GM23338 (cell line): ENCODE data around the gene GALK1. TPM values are rescaled to one million over a fixed set of nuclear protein-coding genes. Genes with fewer than 3 reads are reported as not detected.

Source experiments
- ATAC-seq: fragments of 200-7000 bp; cut with Tn5 transposase; 3 replicates; pipeline ENCODE4 v1.9.1; 2020
- DNase-seq: peaks from one replicate; pipeline ENCODE4 v3.0.0-alpha.2; 2015; ENCODE audit warnings: low spot score
- H2AFZ ChIP-seq: fragments of 200-600 bp; sonication (generic); 2 replicates; pipeline ENCODE4 v1.8.0; 2016; ENCODE audit warnings: antibody characterized with exemption, mild to moderate bottlenecking, moderate library complexity
- H3F3A ChIP-seq: fragments of 200-600 bp; sonication (generic); replicated peaks from 2 replicates; pipeline ENCODE4 v1.8.0; 2017; ENCODE audit warnings: antibody characterized with exemption, mixed run types, low read depth
- H3K27ac ChIP-seq: fragments of 200-600 bp; sonication (generic); 2 replicates; pipeline ENCODE4 v1.6.1; 2016; ENCODE audit warnings: low read depth
- H3K27me3 ChIP-seq: fragments of 200-600 bp; sonication (generic); 2 replicates; pipeline ENCODE4 v1.8.0; 2016; ENCODE audit warnings: mild to moderate bottlenecking, mixed run types, moderate library complexity; ENCODE audit not compliant: insufficient read depth
- H3K36me3 ChIP-seq: fragments of 200-600 bp; sonication (generic); 2 replicates; pipeline ENCODE4 v1.8.0; 2016; ENCODE audit warnings: mild to moderate bottlenecking; ENCODE audit not compliant: insufficient read depth
- H3K4me1 ChIP-seq: fragments of 200-600 bp; sonication (generic); 2 replicates; pipeline ENCODE4 v1.8.0; 2016; ENCODE audit warnings: mild to moderate bottlenecking, moderate library complexity; ENCODE audit not compliant: insufficient read depth
- H3K4me2 ChIP-seq: fragments of 200-600 bp; sonication (generic); 2 replicates; pipeline ENCODE4 v1.7.1; 2017; ENCODE audit warnings: mixed run types
- H3K4me3 ChIP-seq: fragments of 200-600 bp; sonication (generic); 2 replicates; pipeline ENCODE4 v1.6.1; 2016; ENCODE audit warnings: mixed run types
- H3K79me2 ChIP-seq: fragments of 200-600 bp; sonication (generic); replicated peaks from 2 replicates; pipeline ENCODE4 v1.8.0; 2017; ENCODE audit warnings: mild to moderate bottlenecking; ENCODE audit not compliant: insufficient read depth
- H3K9me2 ChIP-seq: fragments of 200-600 bp; sonication (generic); 2 replicates; pipeline ENCODE4 v1.8.0; 2017; ENCODE audit not compliant: insufficient read depth
- H4K20me1 ChIP-seq: fragments of 200-600 bp; sonication (generic); replicated peaks from 2 replicates; pipeline ENCODE4 v1.8.0; 2017; ENCODE audit warnings: mild to moderate bottlenecking; ENCODE audit not compliant: insufficient read depth
- H3K27ac Mint-ChIP-seq: 2 replicates; pipeline ENCODE4 v1.8.0; 2020; ENCODE audit warnings: inconsistent platforms, mild to moderate bottlenecking, moderate library complexity, mixed read lengths
- H3K27me3 Mint-ChIP-seq: 3 replicates; pipeline ENCODE4 v1.8.0; 2022; ENCODE audit warnings: low read depth, mild to moderate bottlenecking, moderate library complexity, mixed read lengths, inconsistent platforms; ENCODE audit not compliant: insufficient read depth, poor library complexity
- H3K36me3 Mint-ChIP-seq: 3 replicates; pipeline ENCODE4 v1.8.0; 2021; ENCODE audit warnings: low read depth, mild to moderate bottlenecking, inconsistent platforms, moderate library complexity, mixed read lengths
- H3K4me1 Mint-ChIP-seq: 3 replicates; pipeline ENCODE4 v1.8.0; 2020; ENCODE audit warnings: mild to moderate bottlenecking, inconsistent platforms, mixed read lengths
- H3K4me3 Mint-ChIP-seq: 3 replicates; pipeline ENCODE4 v1.8.0; 2021; ENCODE audit warnings: moderate library complexity, mild to moderate bottlenecking, inconsistent platforms, mixed read lengths
- H3K9me3 Mint-ChIP-seq: 3 replicates; pipeline ENCODE4 v1.8.0; 2020; ENCODE audit warnings: moderate library complexity, mild to moderate bottlenecking, inconsistent platforms, mixed read lengths
- CREB1 ChIP-seq: fragments of 250-450 bp; sonication (Bioruptor Pico); IDR thresholded peaks from 2 replicates; pipeline ENCODE4 v1.5.0; 2020; ENCODE audit warnings: low read depth, mild to moderate bottlenecking, moderate library complexity
- EZH2 ChIP-seq: fragments of 200-600 bp; sonication (generic); IDR thresholded peaks from one replicate; pipeline ENCODE4 v1.8.0; 2017; ENCODE audit warnings: antibody characterized with exemption, mild to moderate bottlenecking, low read depth; ENCODE audit not compliant: unreplicated experiment
- EZH2phosphoT487 ChIP-seq: fragments of 200-600 bp; sonication (generic); IDR thresholded peaks from one replicate; pipeline ENCODE4 v1.8.1; 2018; ENCODE audit warnings: antibody characterized with exemption; ENCODE audit not compliant: unreplicated experiment
- JUNB ChIP-seq: IDR thresholded peaks from one replicate; pipeline ENCODE4 v1.6.1; 2016; ENCODE audit warnings: antibody characterized with exemption; ENCODE audit not compliant: unreplicated experiment
- NANOG ChIP-seq: IDR thresholded peaks from 2 replicates; pipeline ENCODE4 v1.6.1; 2016; ENCODE audit warnings: antibody characterized with exemption, borderline replicate concordance
- POLR2AphosphoS5 ChIP-seq: IDR thresholded peaks from 2 replicates; pipeline ENCODE4 v1.6.1; 2016; ENCODE audit warnings: antibody characterized with exemption, low read depth
- STAT1 ChIP-seq: IDR thresholded peaks from one replicate; pipeline ENCODE4 v1.6.1; 2016; ENCODE audit warnings: antibody characterized with exemption; ENCODE audit not compliant: unreplicated experiment
- ZNF114 ChIP-seq: fragments of 250-450 bp; sonication (Bioruptor Pico); IDR thresholded peaks from 2 replicates; pipeline ENCODE4 v1.5.0; 2020; ENCODE audit warnings: mild to moderate bottlenecking, moderate library complexity
- ZNF331 ChIP-seq: fragments of 250-450 bp; sonication (Bioruptor Pico); IDR thresholded peaks from 2 replicates; pipeline ENCODE4 v1.5.0; 2020; ENCODE audit warnings: low read depth, mild to moderate bottlenecking, moderate library complexity
- polyA plus RNA-seq: library from polyadenylated mRNA; unstranded; fragments of >200 nt; fragmentation: Nextera tagmentation; extraction: Ambion mirVana; gene quantifications from 2 replicates; pipeline ENCODE4 v1.2.1, GENCODE V29; 2016
- total RNA-seq: library from RNA; depleted of rRNA; stranded (reverse); fragments of >200 nt; shearing (Covaris generic); gene quantifications from 2 replicates; pipeline ENCODE4 v1.2.3, GENCODE V29; 2014
- TF ChIP-seq, protein P1 (sequence below): fragments of 250-450 bp; sonication (Bioruptor Pico); IDR thresholded peaks from 2 replicates; pipeline ENCODE4 v1.5.0; 2020; ENCODE audit warnings: mild to moderate bottlenecking, moderate library complexity
- TF ChIP-seq, protein P2 (sequence below), 2 experiments: fragments of 200-600 bp in 1 of 2; sonication (generic) in 1 of 2; conservative IDR thresholded peaks; 2 replicates each; pipeline versions ENCODE4 v1.5.1 to v1.6.1; 2016 to 2017; ENCODE audit warnings: antibody characterized with exemption in 2 of 2, low read depth in 2 of 2, mild to moderate bottlenecking in 2 of 2, moderate library complexity in 1 of 2
- TF ChIP-seq, protein P3 (sequence below): IDR thresholded peaks from 2 replicates; pipeline ENCODE4 v1.6.1; 2016; ENCODE audit warnings: antibody characterized with exemption
- TF ChIP-seq, protein P4 (sequence below): IDR thresholded peaks from one replicate; pipeline ENCODE4 v1.6.1; 2018; ENCODE audit warnings: antibody characterized with exemption; ENCODE audit not compliant: unreplicated experiment

Gene GALK1
- total and polyA plus RNA-seq, 2 experiments from 2014 or later = 30.5 to 31.7 TPM

DNA sequence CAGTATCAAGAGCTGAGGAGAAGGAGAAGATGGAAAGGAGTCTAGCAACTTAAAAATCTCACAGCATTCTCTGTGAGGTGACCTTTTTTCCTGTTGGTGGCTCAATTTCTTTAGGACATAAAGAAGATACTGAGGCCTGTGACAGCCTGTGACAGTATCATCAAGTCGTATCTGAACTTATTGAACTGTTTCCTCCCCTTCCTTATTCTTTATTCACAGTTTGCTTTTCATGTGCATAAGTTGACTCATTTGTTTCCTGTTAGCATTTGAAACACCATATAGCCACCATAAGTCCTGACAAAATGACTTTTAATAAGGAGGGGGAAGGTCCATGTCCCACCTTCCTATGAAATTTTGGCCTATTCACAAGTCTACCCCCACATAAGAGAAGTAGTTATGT is 28.5 kb upstream of the GALK1 start:
- no peaks in the 10 kb centered on the region for H3K27me3 ChIP-seq
- Mint-ChIP-seq H3K27me3 (no peaks in the 10 kb centered on the region), H3K4me1 (no peaks in the 10 kb centered on the region), H3K27ac (no peak overlapping the region), H3K9me3 (no peaks in the 10 kb centered on the region), H3K4me3 (no peak overlapping the region), H3K36me3 (peaks cover 43% of the 10 kb centered on the region)
- TF ChIP-seq CREB1 (CRISPR knock-in tag) (no peak), ZNF331 (CRISPR knock-in tag) (no peak), ZNF114 (no peak), NANOG (no peak), STAT1 (no peak), EZH2 (no peak), JUNB (no peak), POLR2AphosphoS5 (no peak), EZH2phosphoT487 (no peak)
- TF ChIP-seq, protein P1, sequence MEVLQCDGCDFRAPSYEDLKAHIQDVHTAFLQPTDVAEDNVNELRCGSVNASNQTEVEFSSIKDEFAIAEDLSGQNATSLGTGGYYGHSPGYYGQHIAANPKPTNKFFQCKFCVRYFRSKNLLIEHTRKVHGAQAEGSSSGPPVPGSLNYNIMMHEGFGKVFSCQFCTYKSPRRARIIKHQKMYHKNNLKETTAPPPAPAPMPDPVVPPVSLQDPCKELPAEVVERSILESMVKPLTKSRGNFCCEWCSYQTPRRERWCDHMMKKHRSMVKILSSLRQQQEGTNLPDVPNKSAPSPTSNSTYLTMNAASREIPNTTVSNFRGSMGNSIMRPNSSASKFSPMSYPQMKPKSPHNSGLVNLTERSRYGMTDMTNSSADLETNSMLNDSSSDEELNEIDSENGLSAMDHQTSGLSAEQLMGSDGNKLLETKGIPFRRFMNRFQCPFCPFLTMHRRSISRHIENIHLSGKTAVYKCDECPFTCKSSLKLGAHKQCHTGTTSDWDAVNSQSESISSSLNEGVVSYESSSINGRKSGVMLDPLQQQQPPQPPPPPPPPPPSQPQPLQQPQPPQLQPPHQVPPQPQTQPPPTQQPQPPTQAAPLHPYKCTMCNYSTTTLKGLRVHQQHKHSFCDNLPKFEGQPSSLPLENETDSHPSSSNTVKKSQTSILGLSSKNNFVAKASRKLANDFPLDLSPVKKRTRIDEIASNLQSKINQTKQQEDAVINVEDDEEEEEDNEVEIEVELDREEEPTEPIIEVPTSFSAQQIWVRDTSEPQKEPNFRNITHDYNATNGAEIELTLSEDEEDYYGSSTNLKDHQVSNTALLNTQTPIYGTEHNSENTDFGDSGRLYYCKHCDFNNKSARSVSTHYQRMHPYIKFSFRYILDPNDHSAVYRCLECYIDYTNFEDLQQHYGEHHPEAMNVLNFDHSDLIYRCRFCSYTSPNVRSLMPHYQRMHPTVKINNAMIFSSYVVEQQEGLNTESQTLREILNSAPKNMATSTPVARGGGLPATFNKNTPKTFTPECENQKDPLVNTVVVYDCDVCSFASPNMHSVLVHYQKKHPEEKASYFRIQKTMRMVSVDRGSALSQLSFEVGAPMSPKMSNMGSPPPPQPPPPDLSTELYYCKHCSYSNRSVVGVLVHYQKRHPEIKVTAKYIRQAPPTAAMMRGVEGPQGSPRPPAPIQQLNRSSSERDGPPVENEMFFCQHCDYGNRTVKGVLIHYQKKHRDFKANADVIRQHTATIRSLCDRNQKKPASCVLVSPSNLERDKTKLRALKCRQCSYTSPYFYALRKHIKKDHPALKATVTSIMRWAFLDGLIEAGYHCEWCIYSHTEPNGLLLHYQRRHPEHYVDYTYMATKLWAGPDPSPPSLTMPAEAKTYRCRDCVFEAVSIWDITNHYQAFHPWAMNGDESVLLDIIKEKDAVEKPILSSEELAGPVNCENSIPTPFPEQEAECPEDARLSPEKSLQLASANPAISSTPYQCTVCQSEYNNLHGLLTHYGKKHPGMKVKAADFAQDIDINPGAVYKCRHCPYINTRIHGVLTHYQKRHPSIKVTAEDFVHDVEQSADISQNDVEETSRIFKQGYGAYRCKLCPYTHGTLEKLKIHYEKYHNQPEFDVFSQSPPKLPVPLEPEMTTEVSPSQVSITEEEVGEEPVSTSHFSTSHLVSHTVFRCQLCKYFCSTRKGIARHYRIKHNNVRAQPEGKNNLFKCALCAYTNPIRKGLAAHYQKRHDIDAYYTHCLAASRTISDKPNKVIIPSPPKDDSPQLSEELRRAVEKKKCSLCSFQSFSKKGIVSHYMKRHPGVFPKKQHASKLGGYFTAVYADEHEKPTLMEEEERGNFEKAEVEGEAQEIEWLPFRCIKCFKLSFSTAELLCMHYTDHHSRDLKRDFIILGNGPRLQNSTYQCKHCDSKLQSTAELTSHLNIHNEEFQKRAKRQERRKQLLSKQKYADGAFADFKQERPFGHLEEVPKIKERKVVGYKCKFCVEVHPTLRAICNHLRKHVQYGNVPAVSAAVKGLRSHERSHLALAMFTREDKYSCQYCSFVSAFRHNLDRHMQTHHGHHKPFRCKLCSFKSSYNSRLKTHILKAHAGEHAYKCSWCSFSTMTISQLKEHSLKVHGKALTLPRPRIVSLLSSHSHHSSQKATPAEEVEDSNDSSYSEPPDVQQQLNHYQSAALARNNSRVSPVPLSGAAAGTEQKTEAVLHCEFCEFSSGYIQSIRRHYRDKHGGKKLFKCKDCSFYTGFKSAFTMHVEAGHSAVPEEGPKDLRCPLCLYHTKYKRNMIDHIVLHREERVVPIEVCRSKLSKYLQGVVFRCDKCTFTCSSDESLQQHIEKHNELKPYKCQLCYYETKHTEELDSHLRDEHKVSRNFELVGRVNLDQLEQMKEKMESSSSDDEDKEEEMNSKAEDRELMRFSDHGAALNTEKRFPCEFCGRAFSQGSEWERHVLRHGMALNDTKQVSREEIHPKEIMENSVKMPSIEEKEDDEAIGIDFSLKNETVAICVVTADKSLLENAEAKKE (CRISPR knock-in tag) = no peak
- TF ChIP-seq, protein P2, sequence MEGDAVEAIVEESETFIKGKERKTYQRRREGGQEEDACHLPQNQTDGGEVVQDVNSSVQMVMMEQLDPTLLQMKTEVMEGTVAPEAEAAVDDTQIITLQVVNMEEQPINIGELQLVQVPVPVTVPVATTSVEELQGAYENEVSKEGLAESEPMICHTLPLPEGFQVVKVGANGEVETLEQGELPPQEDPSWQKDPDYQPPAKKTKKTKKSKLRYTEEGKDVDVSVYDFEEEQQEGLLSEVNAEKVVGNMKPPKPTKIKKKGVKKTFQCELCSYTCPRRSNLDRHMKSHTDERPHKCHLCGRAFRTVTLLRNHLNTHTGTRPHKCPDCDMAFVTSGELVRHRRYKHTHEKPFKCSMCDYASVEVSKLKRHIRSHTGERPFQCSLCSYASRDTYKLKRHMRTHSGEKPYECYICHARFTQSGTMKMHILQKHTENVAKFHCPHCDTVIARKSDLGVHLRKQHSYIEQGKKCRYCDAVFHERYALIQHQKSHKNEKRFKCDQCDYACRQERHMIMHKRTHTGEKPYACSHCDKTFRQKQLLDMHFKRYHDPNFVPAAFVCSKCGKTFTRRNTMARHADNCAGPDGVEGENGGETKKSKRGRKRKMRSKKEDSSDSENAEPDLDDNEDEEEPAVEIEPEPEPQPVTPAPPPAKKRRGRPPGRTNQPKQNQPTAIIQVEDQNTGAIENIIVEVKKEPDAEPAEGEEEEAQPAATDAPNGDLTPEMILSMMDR (conservative IDR thresholded peaks at IDR 0.05; ENCODE audit: low read depth in 2 of 2) = no peak
- TF ChIP-seq, protein P3, sequence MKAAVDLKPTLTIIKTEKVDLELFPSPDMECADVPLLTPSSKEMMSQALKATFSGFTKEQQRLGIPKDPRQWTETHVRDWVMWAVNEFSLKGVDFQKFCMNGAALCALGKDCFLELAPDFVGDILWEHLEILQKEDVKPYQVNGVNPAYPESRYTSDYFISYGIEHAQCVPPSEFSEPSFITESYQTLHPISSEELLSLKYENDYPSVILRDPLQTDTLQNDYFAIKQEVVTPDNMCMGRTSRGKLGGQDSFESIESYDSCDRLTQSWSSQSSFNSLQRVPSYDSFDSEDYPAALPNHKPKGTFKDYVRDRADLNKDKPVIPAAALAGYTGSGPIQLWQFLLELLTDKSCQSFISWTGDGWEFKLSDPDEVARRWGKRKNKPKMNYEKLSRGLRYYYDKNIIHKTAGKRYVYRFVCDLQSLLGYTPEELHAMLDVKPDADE = no peak
- TF ChIP-seq, protein P4, sequence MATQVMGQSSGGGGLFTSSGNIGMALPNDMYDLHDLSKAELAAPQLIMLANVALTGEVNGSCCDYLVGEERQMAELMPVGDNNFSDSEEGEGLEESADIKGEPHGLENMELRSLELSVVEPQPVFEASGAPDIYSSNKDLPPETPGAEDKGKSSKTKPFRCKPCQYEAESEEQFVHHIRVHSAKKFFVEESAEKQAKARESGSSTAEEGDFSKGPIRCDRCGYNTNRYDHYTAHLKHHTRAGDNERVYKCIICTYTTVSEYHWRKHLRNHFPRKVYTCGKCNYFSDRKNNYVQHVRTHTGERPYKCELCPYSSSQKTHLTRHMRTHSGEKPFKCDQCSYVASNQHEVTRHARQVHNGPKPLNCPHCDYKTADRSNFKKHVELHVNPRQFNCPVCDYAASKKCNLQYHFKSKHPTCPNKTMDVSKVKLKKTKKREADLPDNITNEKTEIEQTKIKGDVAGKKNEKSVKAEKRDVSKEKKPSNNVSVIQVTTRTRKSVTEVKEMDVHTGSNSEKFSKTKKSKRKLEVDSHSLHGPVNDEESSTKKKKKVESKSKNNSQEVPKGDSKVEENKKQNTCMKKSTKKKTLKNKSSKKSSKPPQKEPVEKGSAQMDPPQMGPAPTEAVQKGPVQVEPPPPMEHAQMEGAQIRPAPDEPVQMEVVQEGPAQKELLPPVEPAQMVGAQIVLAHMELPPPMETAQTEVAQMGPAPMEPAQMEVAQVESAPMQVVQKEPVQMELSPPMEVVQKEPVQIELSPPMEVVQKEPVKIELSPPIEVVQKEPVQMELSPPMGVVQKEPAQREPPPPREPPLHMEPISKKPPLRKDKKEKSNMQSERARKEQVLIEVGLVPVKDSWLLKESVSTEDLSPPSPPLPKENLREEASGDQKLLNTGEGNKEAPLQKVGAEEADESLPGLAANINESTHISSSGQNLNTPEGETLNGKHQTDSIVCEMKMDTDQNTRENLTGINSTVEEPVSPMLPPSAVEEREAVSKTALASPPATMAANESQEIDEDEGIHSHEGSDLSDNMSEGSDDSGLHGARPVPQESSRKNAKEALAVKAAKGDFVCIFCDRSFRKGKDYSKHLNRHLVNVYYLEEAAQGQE = no peak
- peaks cover 21% of the 10 kb centered on the region; the same call in 1 of the 2 replicates for H3K36me3 ChIP-seq
- H3K27ac ChIP-seq = no peak overlapping the region
- no peak overlapping the region for H3K4me3 ChIP-seq
- DNase-seq (no peak), ATAC-seq (no peak)
- H4K20me1 ChIP-seq = peaks cover 32% of the 10 kb centered on the region
- H3K4me2 ChIP-seq = no peak overlapping the region
- no peak overlapping the region for H2AFZ ChIP-seq
- no peaks in the 10 kb centered on the region; the same call in 1 of the 2 replicates for H3F3A ChIP-seq
- H3K9me2 ChIP-seq = no peaks in the 10 kb centered on the region
- H3K79me2 ChIP-seq = peaks cover 98% of the 10 kb centered on the region
- no peaks in the 10 kb centered on the region for H3K4me1 ChIP-seq
